Neutrophil (primary cell): ENCODE data around the gene PSMA6.

ENCODE experiments used
- H3K27ac ChIP-seq: fragments of 200-600 bp; sonication (generic); 2 replicates; pipeline ENCODE4 v1.5.1; 2016; ENCODE audit warnings: mild to moderate bottlenecking, moderate library complexity
- H3K27me3 ChIP-seq: fragments of 200-600 bp; sonication (generic); 2 replicates; pipeline ENCODE4 v1.6.0; 2016; ENCODE audit warnings: mild to moderate bottlenecking
- H3K36me3 ChIP-seq: fragments of 200-600 bp; sonication (generic); 2 replicates; pipeline ENCODE4 v1.5.1; 2017
- H3K4me1 ChIP-seq, 2 experiments: fragments of 200-600 bp in 1 of 2; sonication (generic) in 1 of 2; 1 replicate in 1 of 2; 2 replicates in 1 of 2; pipeline versions ENCODE4 v1.5.1 to v1.6.1; 2013 to 2016; ENCODE audit warnings: low read depth in 1 of 2, low read length in 1 of 2, mild to moderate bottlenecking in 1 of 2, moderate library complexity in 1 of 2; ENCODE audit not compliant: control insufficient read depth in 1 of 2, insufficient read depth in 1 of 2
- H3K4me3 ChIP-seq, 2 experiments: fragments of 200-600 bp in 1 of 2; sonication (generic) in 1 of 2; 1 replicate in 1 of 2; 2 replicates in 1 of 2; pipeline ENCODE4 v1.5.1; 2013 to 2016; ENCODE audit warnings: low read depth in 1 of 2, low read length in 1 of 2, mild to moderate bottlenecking in 1 of 2, moderate library complexity in 1 of 2
- H3K9me3 ChIP-seq: fragments of 200-600 bp; sonication (generic); 2 replicates; pipeline ENCODE4 v1.5.1; 2016
- CTCF ChIP-seq: fragments of 200-600 bp; sonication (generic); IDR thresholded peaks from 2 replicates; pipeline ENCODE4 v1.5.1; 2016; ENCODE audit warnings: antibody characterized with exemption

Gene PSMA6

DNA sequence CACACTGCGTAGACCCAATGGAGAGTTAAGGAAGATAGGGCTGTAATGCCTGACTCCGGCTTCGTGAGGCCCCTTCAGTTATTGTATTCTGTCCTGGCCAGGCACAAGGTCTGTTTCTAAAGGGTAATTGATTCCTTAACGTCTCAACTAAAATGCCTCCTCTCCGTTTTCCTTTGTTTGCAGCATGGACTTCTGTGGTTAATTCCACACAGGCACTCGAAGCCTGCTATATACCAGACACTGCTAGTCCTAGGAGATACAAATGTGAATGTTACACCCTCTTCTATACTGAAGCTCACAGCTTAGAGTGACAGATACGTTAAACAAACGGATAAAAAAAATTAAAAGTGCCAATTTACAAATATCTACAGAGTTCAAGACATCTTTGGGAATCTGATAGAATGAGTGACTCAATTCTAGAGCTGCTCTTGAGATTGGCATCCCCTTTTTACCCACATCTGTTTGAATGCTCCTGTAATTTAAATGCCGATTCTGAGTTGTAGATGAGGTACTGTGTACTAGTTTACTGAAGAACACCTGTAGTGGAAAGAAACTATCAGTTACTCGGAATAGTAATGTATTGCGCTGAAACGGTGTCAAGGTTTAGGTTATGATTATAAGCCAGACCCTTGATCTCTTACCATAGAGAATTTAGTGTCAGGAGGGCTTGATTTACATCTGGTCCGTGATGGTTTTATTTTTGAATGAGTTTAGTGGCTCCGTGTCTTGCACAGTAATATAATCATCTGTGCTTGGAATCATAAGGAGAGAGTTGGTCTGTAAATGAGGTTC, 784 bp downstream of the PSMA6 start:
- H3K27ac ChIP-seq, result peak overlapping the region; percentile 92
- H3K36me3 ChIP-seq, result no peaks in the 10 kb centered on the region
- no peaks in the 10 kb centered on the region for H3K27me3 ChIP-seq
- no peak for TF ChIP-seq CTCF
- peaks cover 59 to 61% of the 10 kb centered on the region in 2 experiments for H3K4me1 ChIP-seq
- no peaks in the 10 kb centered on the region for H3K9me3 ChIP-seq
- H3K4me3 ChIP-seq, result peak overlapping the region; percentile 81 to 86

DNA sequence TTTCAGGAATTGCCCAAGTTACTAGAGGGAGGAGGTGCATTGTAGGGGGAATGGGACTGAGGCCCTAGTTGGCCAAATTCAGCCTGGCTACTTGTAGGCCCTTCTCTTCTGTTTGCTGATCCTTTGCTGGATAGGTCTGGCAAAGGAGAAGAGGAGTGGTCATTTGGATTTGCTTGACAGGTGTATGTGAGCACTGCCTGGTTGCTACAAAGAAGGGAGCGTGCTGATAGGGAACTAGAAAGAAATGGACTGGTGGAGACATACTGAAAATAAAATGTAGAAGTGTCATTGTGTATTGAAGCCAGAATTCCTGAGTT, 3.6 kb downstream of the PSMA6 start:
- Histone ChIP-seq H3K27ac (peak overlapping the region; percentile 33), H3K9me3 (no peaks in the 10 kb centered on the region), H3K4me1 (peaks cover 74 to 78% of the 10 kb centered on the region in 2 experiments), H3K27me3 (no peaks in the 10 kb centered on the region), H3K4me3 (no peak overlapping the region), H3K36me3 (no peaks in the 10 kb centered on the region)
- no peak for TF ChIP-seq CTCF

GRCh38 chr14:35296545-35296944, 4.4 kb downstream of the PSMA6 start:
- no peaks in the 10 kb centered on the region for H3K27me3 ChIP-seq
- no peaks in the 10 kb centered on the region for H3K9me3 ChIP-seq
- peaks cover 78 to 81% of the 10 kb centered on the region in 2 experiments for H3K4me1 ChIP-seq
- peak overlapping the region; percentile 33 for H3K27ac ChIP-seq
- no peaks in the 10 kb centered on the region for H3K36me3 ChIP-seq
- H3K4me3 ChIP-seq, result no peak overlapping the region
- no peak for TF ChIP-seq CTCF

GRCh38 chr14:35297706-35298105, 5.5 kb downstream of the PSMA6 start:
- Histone ChIP-seq H3K27ac (peak overlapping the region; percentile 45), H3K4me3 (no peak overlapping the region), H3K4me1 (peaks cover 82% of the 10 kb centered on the region in 2 experiments)

DNA sequence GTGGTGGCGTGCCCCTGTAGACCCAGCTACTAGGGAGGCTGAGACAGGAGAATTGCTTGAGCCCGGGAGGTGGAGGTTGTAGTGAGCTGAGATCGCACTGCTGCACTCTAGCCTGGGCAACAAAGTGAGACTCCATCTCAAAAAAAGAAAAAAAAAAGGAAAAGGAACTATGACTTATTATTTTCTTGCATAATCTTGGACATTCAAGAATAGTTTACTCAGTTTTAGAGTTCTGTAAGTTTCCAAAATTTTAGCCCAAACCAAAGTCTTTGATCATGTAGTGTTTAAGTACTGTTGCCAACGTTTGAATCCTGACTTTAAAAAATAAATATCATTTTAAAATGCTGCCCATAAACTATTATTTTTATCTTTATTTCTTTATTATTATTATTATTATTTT, 6.2 kb downstream of the PSMA6 start:
- TF ChIP-seq CTCF, result no peak
- Histone ChIP-seq H3K4me3 (no peak overlapping the region), H3K27me3 (no peaks in the 10 kb centered on the region), H3K9me3 (no peaks in the 10 kb centered on the region), H3K36me3 (no peaks in the 10 kb centered on the region), H3K4me1 (peaks cover 76% of the 10 kb centered on the region in 2 experiments), H3K27ac (peak overlapping the region; percentile 45)

More at GRCh38 chr14:35297706-35298105, 5.5 kb downstream of the PSMA6 start:
- TF ChIP-seq CTCF, result no peak
- Histone ChIP-seq H3K36me3 (no peaks in the 10 kb centered on the region), H3K9me3 (no peaks in the 10 kb centered on the region), H3K27me3 (no peaks in the 10 kb centered on the region)
